ENCODE data around the gene IL17RA. TPM values are rescaled to one million over a fixed set of nuclear protein-coding genes. Genes with fewer than 3 reads are reported as not detected.

Gene IL17RA
- total and polyA plus RNA-seq, 10 donors, result 2.9 to 100 (median 43.2) TPM

DNA sequence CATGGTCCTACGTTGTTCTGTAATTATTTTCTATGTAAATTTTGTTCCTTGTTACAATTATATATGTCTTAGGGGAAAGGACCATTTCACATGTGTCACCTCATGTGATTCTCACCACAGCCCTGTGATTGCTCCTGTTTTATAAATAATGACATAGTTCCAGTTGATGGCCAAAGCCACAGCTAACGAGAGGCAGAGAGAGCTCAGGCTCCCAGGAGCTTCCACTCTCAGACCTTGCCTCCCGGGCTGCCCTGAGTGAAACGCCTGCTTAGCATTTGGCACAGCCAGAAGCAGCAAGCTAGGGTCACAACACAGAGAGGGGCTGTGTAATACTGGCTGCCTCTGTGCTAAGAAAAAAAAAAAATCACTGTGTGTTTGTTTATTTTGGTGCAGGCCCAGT lies 30.4 kb downstream of the IL17RA start:
- intact Hi-C loops (cut with DNase I; ENCODE audit: low total_unique reads), result no loop called here
- TF ChIP-seq POLR2AphosphoS5 (IDR thresholded peaks at IDR 0.05), result no peak
- TF ChIP-seq CTCF (IDR thresholded peaks at IDR 0.05 in 8 of 11, conservative IDR thresholded peaks at IDR 0.05 in 3 of 11), result no peak
- TF ChIP-seq POLR2A (IDR thresholded peaks at IDR 0.05), result no peak
- H3K27ac ChIP-seq, result peak overlapping the region in 4 of 8 donors; percentile 20 to 84 (median 76)
- H3K27me3 ChIP-seq (replicated peaks in 1 of 7), result peaks cover 0 to 19% (median 12%) of the 10 kb centered on the region in 7 donors
- H3K4me3 ChIP-seq, result no peak overlapping the region
- peaks cover 0 to 22% (median 1%) of the 10 kb centered on the region in 6 donors for H3K36me3 ChIP-seq
- peaks cover 19 to 97% (median 51%) of the 10 kb centered on the region in 6 donors for H3K4me1 ChIP-seq
- 43 to 63% (median 49%) methylated on average over 4 of the region's 4 CpGs for WGBS, 5 donors
- no peaks in the 10 kb centered on the region for H3K9me3 ChIP-seq
- DNase-seq, result peak; percentile 18

DNA sequence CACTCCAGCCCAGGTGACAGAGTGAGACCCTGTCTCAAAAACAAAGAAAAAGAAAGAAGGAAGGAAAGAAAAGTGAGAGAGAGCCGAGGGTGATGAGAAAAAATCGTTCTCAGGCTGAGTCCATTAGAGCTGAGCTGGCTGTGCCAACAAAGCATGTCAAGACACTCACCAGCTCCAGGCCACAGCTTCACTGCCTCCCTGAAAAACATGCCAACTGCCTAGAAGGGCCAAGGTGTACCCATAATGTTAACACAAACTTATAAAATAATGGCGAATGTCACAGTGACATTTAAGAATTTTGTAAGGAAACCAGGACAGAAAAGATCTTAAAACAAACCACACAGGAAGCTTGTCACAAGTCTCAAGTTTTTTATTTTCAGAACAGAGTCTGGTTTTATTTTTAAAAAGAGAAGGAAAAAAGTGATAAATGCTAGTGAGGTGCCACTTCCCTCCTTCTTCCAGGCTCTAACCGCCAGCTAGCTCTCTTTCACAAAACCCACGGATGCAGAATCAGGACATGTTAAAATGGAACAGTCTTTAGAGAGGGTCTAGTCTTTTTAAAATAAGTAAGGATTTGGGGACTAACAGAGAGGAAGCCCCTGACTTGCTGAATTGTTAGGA lies 31.3 kb downstream of the IL17RA start:
- TF ChIP-seq CTCF (IDR thresholded peaks at IDR 0.05 in 8 of 11, conservative IDR thresholded peaks at IDR 0.05 in 3 of 11) (no peak), POLR2AphosphoS5 (IDR thresholded peaks at IDR 0.05) (no peak), POLR2A (IDR thresholded peaks at IDR 0.05) (no peak)
- no peaks in the 10 kb centered on the region for H3K9me3 ChIP-seq
- peaks cover 0 to 27% (median 17%) of the 10 kb centered on the region in 7 donors for H3K27me3 ChIP-seq (replicated peaks in 1 of 7)
- H3K4me1 ChIP-seq, result peaks cover 19 to 97% (median 56%) of the 10 kb centered on the region in 6 donors
- intact Hi-C loops (cut with DNase I; ENCODE audit: low total_unique reads), result no loop called here
- peak overlapping the region in 5 of 8 donors; percentile 20 to 84 (median 73) for H3K27ac ChIP-seq
- 19 to 32% (median 22%) methylated on average over 5 of the region's 5 CpGs for WGBS, 5 donors
- DNase-seq, result peak; percentile 1
- peaks cover 0 to 14% (median 0%) of the 10 kb centered on the region in 6 donors for H3K36me3 ChIP-seq
- H3K4me3 ChIP-seq, result no peak overlapping the region

GRCh38 chr22:17116572-17117330 lies 32.0 kb downstream of the IL17RA start:
- Histone ChIP-seq H3K27me3 (replicated peaks in 1 of 7) (peaks cover 0 to 34% (median 24%) of the 10 kb centered on the region in 7 donors), H3K9me3 (no peaks in the 10 kb centered on the region), H3K4me3 (no peak overlapping the region), H3K4me1 (peaks cover 19 to 97% (median 63%) of the 10 kb centered on the region in 6 donors), H3K27ac (peak overlapping the region in 6 of 8 donors; percentile 30 to 84 (median 66)), H3K36me3 (peaks cover 0 to 7% (median 0%) of the 10 kb centered on the region in 6 donors)
- no peak for TF ChIP-seq POLR2A (IDR thresholded peaks at IDR 0.05)
- no peak for TF ChIP-seq POLR2AphosphoS5 (IDR thresholded peaks at IDR 0.05)
- no peak for TF ChIP-seq CTCF (IDR thresholded peaks at IDR 0.05 in 8 of 11, conservative IDR thresholded peaks at IDR 0.05 in 3 of 11)
- DNase-seq, result peak; percentile 61
- 33 to 53% (median 37%) methylated on average over 6 of the region's 6 CpGs for WGBS, 5 donors
- intact Hi-C loops (cut with DNase I; ENCODE audit: low total_unique reads), result no loop called here

DNA sequence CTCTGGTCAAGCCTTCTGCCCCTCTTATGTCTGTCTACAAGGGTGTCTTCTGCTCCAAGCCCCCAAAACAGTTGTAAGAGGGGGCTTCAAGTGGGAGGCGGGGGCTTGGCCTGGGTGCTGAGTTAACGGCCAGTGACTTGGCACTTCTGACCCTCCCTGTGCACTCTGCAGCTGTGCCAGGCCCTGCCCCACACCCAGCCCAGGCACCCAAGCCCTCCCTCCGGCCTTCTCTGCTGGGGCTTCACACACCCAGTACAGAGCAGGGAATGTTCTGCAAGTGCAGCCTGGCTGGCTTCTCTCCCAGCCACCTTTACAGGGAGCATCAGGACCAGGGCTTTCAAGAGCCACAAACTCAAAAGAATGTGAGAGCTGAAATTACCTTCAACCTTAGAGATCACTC lies 32.6 kb downstream of the IL17RA start:
- Histone ChIP-seq H3K27ac (peak overlapping the region in 6 of 8 donors; percentile 30 to 84 (median 66)), H3K4me3 (no peak overlapping the region), H3K4me1 (peaks cover 19 to 93% (median 64%) of the 10 kb centered on the region in 6 donors), H3K9me3 (no peaks in the 10 kb centered on the region), H3K36me3 (peaks cover 0 to under 1% (median 0%) of the 10 kb centered on the region in 6 donors), H3K27me3 (replicated peaks in 1 of 7) (peaks cover 0 to 41% (median 31%) of the 10 kb centered on the region in 7 donors)
- intact Hi-C loops (cut with DNase I; ENCODE audit: low total_unique reads), result no loop called here
- TF ChIP-seq CTCF (IDR thresholded peaks at IDR 0.05 in 8 of 11, conservative IDR thresholded peaks at IDR 0.05 in 3 of 11), result no peak
- TF ChIP-seq POLR2A (IDR thresholded peaks at IDR 0.05), result no peak
- peak in 1 of 3 donors; percentile 61 for TF ChIP-seq POLR2AphosphoS5 (IDR thresholded peaks at IDR 0.05)
- 43 to 68% (median 51%) methylated on average over 2 to 3 of the region's 3 CpGs for WGBS, 5 donors
- peak; percentile 80 for DNase-seq
